Mucosa of descending colon (tissue), 3 donors: ENCODE measurements around the gene CLHC1. TPM values are rescaled to one million over a fixed set of nuclear protein-coding genes. Genes with fewer than 3 reads are reported as not detected.
"Not testable (repeated sequence)": the region's sequence is repeated elsewhere in the genome, so short reads cannot be mapped to it uniquely, and the experiment has no call there.

Experiments used
- ATAC-seq: fragments of 200-7000 bp; cut with Tn5 transposase; one replicate; pipeline ENCODE4 v1.9.1; 2020; ENCODE audit warnings: mild to moderate bottlenecking, moderate library complexity
- DNase-seq, 3 donors: peaks; one replicate each; pipeline ENCODE4 v3.0.0-alpha.2; 2020
- H3K36me3 ChIP-seq: fragments of 200-600 bp; one replicate; pipeline ENCODE4 v1.8.0; 2021; ENCODE audit warnings: low read depth, mild to moderate bottlenecking
- H3K4me1 ChIP-seq: fragments of 200-600 bp; one replicate; pipeline ENCODE4 v1.8.0; 2021; ENCODE audit warnings: low read depth, mild to moderate bottlenecking
- H3K4me3 ChIP-seq: fragments of 200-600 bp; one replicate; pipeline ENCODE4 v1.8.0; 2021; ENCODE audit warnings: mild to moderate bottlenecking
- H3K9me3 ChIP-seq: fragments of 200-600 bp; one replicate; pipeline ENCODE4 v1.8.0; 2021; ENCODE audit warnings: mild to moderate bottlenecking
- CTCF ChIP-seq: fragments of 200-600 bp; IDR thresholded peaks from one replicate; pipeline ENCODE4 v1.8.0; 2022; ENCODE audit warnings: antibody characterized with exemption, mild to moderate bottlenecking
- intact Hi-C, 2 donors: fragments of 100-400 bp; cut with DNase I in 1 of 2; cut with micrococcal nuclease in 1 of 2; formaldehyde crosslinking; loops; one replicate each; pipeline versions ENCODE4 v1.11.0 to v1.11.1; 2022; cut with DNase I, micrococcal nuclease
- total RNA-seq, 3 donors: library from RNA; stranded (reverse); fragmentation: NEBNext Ultra II Directional in 2 of 3; extraction: Animal tissue kit (Norgen Biotek cat#: 25700) in 2 of 3; gene quantifications; one replicate each; pipeline versions ENCODE4 v1.2.1 to v1.2.4, GENCODE V29; 2021 to 2023
- donor health status: DM: no; HTN: no; CAD: no; lungs with moderate emphysema.
- donor health status: DM: no; HTN: no; CAD: no.
- donor health status: DM: no; HTN: yes; CAD: no.

Gene CLHC1
- total RNA-seq, 3 donors from 2014 or later, result 9.2 to 15.5 (median 13.2) TPM

GRCh38 chr2:55147531-55147930 lies 84.6 kb downstream of the CLHC1 start:
- intact Hi-C loops, result no loop called here
- H3K4me1 ChIP-seq, result no peaks in the 10 kb centered on the region
- TF ChIP-seq CTCF, result no peak
- H3K9me3 ChIP-seq, result no peaks in the 10 kb centered on the region
- no peaks in the 10 kb centered on the region for H3K36me3 ChIP-seq
- H3K4me3 ChIP-seq, result no peak overlapping the region
- no peak for ATAC-seq
- no peak for DNase-seq

- H3K4me3 ChIP-seq, result no peak overlapping the region
- intact Hi-C loops, result no loop called here
- no peak for TF ChIP-seq CTCF
- ATAC-seq (no peak), DNase-seq (no peak)
- H3K36me3 ChIP-seq, result no peaks in the 10 kb centered on the region
- H3K4me1 ChIP-seq, result no peaks in the 10 kb centered on the region
- H3K9me3 ChIP-seq, result no peaks in the 10 kb centered on the region
Measured at GRCh38 chr2:55147041-55147440, 85.1 kb downstream of the CLHC1 start.

- Histone ChIP-seq H3K9me3 (no peaks in the 10 kb centered on the region), H3K4me1 (no peaks in the 10 kb centered on the region), H3K36me3 (no peaks in the 10 kb centered on the region), H3K4me3 (no peak overlapping the region)
- DNase-seq (no peak), ATAC-seq (no peak)
- intact Hi-C loops, result no loop called here
- no peak for TF ChIP-seq CTCF
Measured at GRCh38 chr2:55146263-55146662, 85.8 kb downstream of the CLHC1 start.

GRCh38 chr2:55144922-55145820 lies 86.9 kb downstream of the CLHC1 start:
- ATAC-seq, result peak; percentile 43
- no peak for DNase-seq
- intact Hi-C loops, result no loop called here

GRCh38 chr2:55143706-55144105 lies 88.4 kb downstream of the CLHC1 start:
- H3K9me3 ChIP-seq, H3K4me1 ChIP-seq, intact Hi-C loops, DNase-seq, H3K4me3 ChIP-seq, ATAC-seq, H3K36me3 ChIP-seq: not testable (repeated sequence)

More at GRCh38 chr2:55144922-55145820, 86.9 kb downstream of the CLHC1 start:
- no peaks in the 10 kb centered on the region for H3K4me1 ChIP-seq
- no peak for TF ChIP-seq CTCF
- no peaks in the 10 kb centered on the region for H3K9me3 ChIP-seq
- H3K4me3 ChIP-seq, result no peak overlapping the region
- no peaks in the 10 kb centered on the region for H3K36me3 ChIP-seq

GRCh38 chr2:55142518-55142917 lies 89.6 kb downstream of the CLHC1 start:
- Histone ChIP-seq H3K4me3 (no peak overlapping the region), H3K9me3 (no peaks in the 10 kb centered on the region), H3K4me1 (peaks cover 7% of the 10 kb centered on the region), H3K36me3 (no peaks in the 10 kb centered on the region)
- intact Hi-C loops, result no loop called here
- no peak for DNase-seq
- TF ChIP-seq CTCF, result no peak
- ATAC-seq, result no peak
